Neural cell (in vitro differentiated cells): Measurements from ENCODE around the gene EXOC2.

Experiments used
- CTCF ChIP-seq: fragments of 450-650 bp; IDR thresholded peaks from 2 replicates; pipeline ENCODE4 v1.5.1; 2014; ENCODE audit warnings: antibody characterized with exemption, mild to moderate bottlenecking, moderate library complexity; ENCODE audit not compliant: poor library complexity, severe bottlenecking
- EZH2 ChIP-seq: fragments of 200-600, 300-800 bp; shearing (Covaris generic), sonication (generic); IDR thresholded peaks from 2 replicates; pipeline ENCODE4 v1.6.1; 2014; ENCODE audit warnings: antibody characterized with exemption, low read length, borderline replicate concordance, mild to moderate bottlenecking; ENCODE audit not compliant: insufficient read depth, poor library complexity, severe bottlenecking
- POLR2AphosphoS5 ChIP-seq: IDR thresholded peaks from 2 replicates; pipeline ENCODE4 v1.6.1; 2012

- no peak for TF ChIP-seq CTCF
- no peak for TF ChIP-seq POLR2AphosphoS5
- no peak for TF ChIP-seq EZH2
Observed at GRCh38 chr6:680251-680650, 12.7 kb downstream of the EXOC2 start.
